H9 (cell line): ENCODE results near the gene ATPAF2. TPM values are rescaled to one million over a fixed set of nuclear protein-coding genes. Genes with fewer than 3 reads are reported as not detected.

Experiments
- DNase-seq: peaks from one replicate; pipeline ENCODE4 v3.0.0-alpha.2; 2017
- H2AFZ ChIP-seq: one replicate; pipeline ENCODE4 v1.6.1; 2013; ENCODE audit warnings: mild to moderate bottlenecking, low read length, control low read depth, moderate library complexity
- H2AK5ac ChIP-seq: 2 replicates; pipeline ENCODE4 v1.6.1; 2013; ENCODE audit warnings: low read length, control low read depth, mixed read lengths; ENCODE audit not compliant: insufficient read length
- H2BK120ac ChIP-seq: one replicate; pipeline ENCODE4 v1.6.1; 2013; ENCODE audit warnings: low read depth, mild to moderate bottlenecking, low read length, control low read depth, inconsistent platforms; ENCODE audit not compliant: poor library complexity, severe bottlenecking
- H2BK12ac ChIP-seq: 2 replicates; pipeline ENCODE4 v1.6.1; 2013; ENCODE audit warnings: low read length, control low read depth, mixed read lengths, low read depth; ENCODE audit not compliant: insufficient read length
- H2BK15ac ChIP-seq: 2 replicates; pipeline ENCODE4 v1.6.1; 2013; ENCODE audit warnings: low read depth, low read length, control low read depth
- H2BK20ac ChIP-seq: one replicate; pipeline ENCODE4 v1.6.1; 2013; ENCODE audit warnings: low read depth, mild to moderate bottlenecking, low read length, control low read depth, inconsistent platforms; ENCODE audit not compliant: poor library complexity, severe bottlenecking
- H2BK5ac ChIP-seq: 2 replicates; pipeline ENCODE4 v1.6.1; 2013; ENCODE audit warnings: low read length, control low read depth, mixed read lengths; ENCODE audit not compliant: insufficient read length
- H3K14ac ChIP-seq: 2 replicates; pipeline ENCODE4 v1.6.1; 2013; ENCODE audit warnings: low read length, control low read depth; ENCODE audit not compliant: insufficient read depth
- H3K18ac ChIP-seq: 2 replicates; pipeline ENCODE4 v1.6.1; 2013; ENCODE audit warnings: low read depth, mild to moderate bottlenecking, mixed read lengths, low read length, control low read depth; ENCODE audit not compliant: insufficient read length
- H3K23ac ChIP-seq: 2 replicates; pipeline ENCODE4 v1.6.1; 2013; ENCODE audit warnings: low read length, control low read depth, mixed read lengths, low read depth; ENCODE audit not compliant: insufficient read length
- H3K23me2 ChIP-seq: 2 replicates; pipeline ENCODE4 v1.6.1; 2013; ENCODE audit warnings: low read depth, mild to moderate bottlenecking, mixed read lengths, low read length, control low read depth; ENCODE audit not compliant: insufficient read length, poor library complexity, severe bottlenecking
- H3K27ac ChIP-seq: 2 replicates; pipeline ENCODE4 v1.5.1; 2013; ENCODE audit warnings: low read length, control low read depth, mixed read lengths, low read depth; ENCODE audit not compliant: insufficient read length
- H3K27me3 ChIP-seq: 2 replicates; pipeline ENCODE4 v1.6.1; 2013; ENCODE audit warnings: low read length, control low read depth, inconsistent platforms; ENCODE audit not compliant: insufficient read depth
- H3K4ac ChIP-seq: 2 replicates; pipeline ENCODE4 v1.6.1; 2013; ENCODE audit warnings: low read depth, mild to moderate bottlenecking, control low read depth, inconsistent platforms, low read length, moderate library complexity
- H3K4me1 ChIP-seq: 2 replicates; pipeline ENCODE4 v1.6.1; 2013; ENCODE audit warnings: low read length, control low read depth, inconsistent platforms; ENCODE audit not compliant: insufficient read depth
- H3K4me2 ChIP-seq: 2 replicates; pipeline ENCODE4 v1.6.1; 2013; ENCODE audit warnings: low read length, control low read depth, mixed read lengths; ENCODE audit not compliant: insufficient read length, insufficient read depth
- H3K56ac ChIP-seq: 2 replicates; pipeline ENCODE4 v1.6.1; 2013; ENCODE audit warnings: low read depth, mild to moderate bottlenecking, mixed read lengths, low read length, control low read depth; ENCODE audit not compliant: insufficient read length
- H3K79me1 ChIP-seq: 2 replicates; pipeline ENCODE4 v1.6.1; 2013; ENCODE audit warnings: low read depth, mild to moderate bottlenecking, moderate library complexity, low read length, control low read depth, inconsistent platforms; ENCODE audit not compliant: insufficient read depth, poor library complexity, severe bottlenecking
- H3K79me2 ChIP-seq: 2 replicates; pipeline ENCODE4 v1.6.1; 2013; ENCODE audit warnings: low read length, control low read depth, inconsistent platforms; ENCODE audit not compliant: insufficient read depth
- H3K9ac ChIP-seq: 2 replicates; pipeline ENCODE4 v1.6.1; 2013; ENCODE audit warnings: low read length, control low read depth, mixed read lengths; ENCODE audit not compliant: insufficient read length; ENCODE audit errors: extremely low read depth
- H3K9me3 ChIP-seq: one replicate; pipeline ENCODE4 v1.6.1; 2013; ENCODE audit warnings: low read depth, low read length, inconsistent platforms; ENCODE audit not compliant: control insufficient read depth
- H3T11ph ChIP-seq: one replicate; pipeline ENCODE4 v1.6.1; 2013; ENCODE audit warnings: mild to moderate bottlenecking, low read length, control low read depth, inconsistent platforms
- H4K20me1 ChIP-seq: one replicate; pipeline ENCODE4 v1.6.1; 2013; ENCODE audit not compliant: control insufficient read depth, insufficient read length, insufficient read depth
- H4K5ac ChIP-seq: 2 replicates; pipeline ENCODE4 v1.6.1; 2013; ENCODE audit warnings: low read depth, mild to moderate bottlenecking, mixed read lengths, low read length, control low read depth; ENCODE audit not compliant: insufficient read length
- H4K8ac ChIP-seq: replicated peaks from 2 replicates; pipeline ENCODE4 v1.6.1; 2013; ENCODE audit warnings: low read length, control low read depth, mixed read lengths, low read depth; ENCODE audit not compliant: insufficient read length
- H4K91ac ChIP-seq: 2 replicates; pipeline ENCODE4 v1.6.1; 2013; ENCODE audit warnings: low read depth, mild to moderate bottlenecking, moderate library complexity, mixed read lengths, low read length, control low read depth; ENCODE audit not compliant: insufficient read length
- H3K27ac Mint-ChIP-seq, 3 experiments: 2 replicates in 2 of 3; 3 replicates in 1 of 3; pipeline ENCODE4 v1.8.0; 2020 to 2021; ENCODE audit warnings: mixed read lengths in 3 of 3, mild to moderate bottlenecking in 1 of 3, moderate library complexity in 1 of 3
- H3K27me3 Mint-ChIP-seq: 2 replicates; pipeline ENCODE4 v1.8.0; 2021; ENCODE audit warnings: low read depth, mild to moderate bottlenecking, moderate library complexity, mixed read lengths
- H3K36me3 Mint-ChIP-seq, 3 experiments: 2 replicates in 2 of 3; 3 replicates in 1 of 3; pipeline ENCODE4 v1.8.0; 2020 to 2021; ENCODE audit warnings: low read depth in 3 of 3, mixed read lengths in 3 of 3; ENCODE audit not compliant: insufficient read depth in 1 of 3
- H3K4me1 Mint-ChIP-seq, 2 experiments: 2 replicates each; pipeline ENCODE4 v1.8.0; 2020; ENCODE audit warnings: mixed read lengths in 2 of 2
- H3K4me3 Mint-ChIP-seq, 2 experiments: 2 replicates in 1 of 2; 3 replicates in 1 of 2; pipeline ENCODE4 v1.8.0; 2020 to 2021; ENCODE audit warnings: mild to moderate bottlenecking in 2 of 2, mixed read lengths in 2 of 2, moderate library complexity in 1 of 2
- H3K9me3 Mint-ChIP-seq, 2 experiments: 2 replicates in 1 of 2; 3 replicates in 1 of 2; pipeline ENCODE4 v1.8.0; 2020; ENCODE audit warnings: mild to moderate bottlenecking in 2 of 2, mixed read lengths in 2 of 2, moderate library complexity in 1 of 2
- CTCF ChIP-seq: fragments of 200-600 bp; sonication (generic); conservative IDR thresholded peaks from 3 replicates; pipeline ENCODE4 v1.8.0; 2021; ENCODE audit warnings: antibody characterized with exemption, mild to moderate bottlenecking
- WGBS: extraction: QIAGEN DNeasy Blood & Tissue Kit; methylation state at CpG from one replicate; pipeline ENCODE4 v1.1.7; 2013; ENCODE audit warnings: missing lambda C conversion rate, low lambda C conversion rate, mixed read lengths; ENCODE audit not compliant: insufficient read length; ENCODE audit errors: extremely low coverage; 5-methylcytosine and 5-hydroxymethylcytosine counted together
- total RNA-seq: library from RNA; stranded (reverse); gene quantifications from 2 replicates; pipeline ENCODE4 v1.2.1, GENCODE V29; 2021

ATPAF2 gene
- total RNA-seq, 1 experiment from 2014 or later: 21.4 TPM

- Mint-ChIP-seq H3K4me1 (peaks cover 9 to 15% of the 10 kb centered on the region in 2 experiments), H3K9me3 (no peaks in the 10 kb centered on the region), H3K27me3 (peaks cover 2% of the 10 kb centered on the region), H3K27ac (no peak overlapping the region), H3K4me3 (no peak overlapping the region; a peak in 1 of 5 replicates), H3K36me3 (peaks cover 0 to 2% (median 0%) of the 10 kb centered on the region in 3 experiments; a peak in 1 of 7 replicates)
- no peak overlapping the region for H2BK5ac ChIP-seq
- H2BK15ac ChIP-seq: no peak overlapping the region
- no peak overlapping the region for H3T11ph ChIP-seq
- no peaks in the 10 kb centered on the region for H3K79me2 ChIP-seq
- no peak overlapping the region for H3K14ac ChIP-seq
- no peaks in the 10 kb centered on the region for H3K4me1 ChIP-seq
- no peak overlapping the region for H2AFZ ChIP-seq
- TF ChIP-seq CTCF: no peak
- no peak overlapping the region for H2AK5ac ChIP-seq
- H2BK120ac ChIP-seq: no peak overlapping the region
- H3K9ac ChIP-seq: no peak overlapping the region
- no peaks in the 10 kb centered on the region for H4K20me1 ChIP-seq
- no peak overlapping the region for H3K4me2 ChIP-seq
- no peak for DNase-seq
- no peak overlapping the region for H2BK12ac ChIP-seq
- H4K8ac ChIP-seq: no peak overlapping the region
- H3K23ac ChIP-seq: no peak overlapping the region
- no peak overlapping the region for H2BK20ac ChIP-seq
- no peak overlapping the region for H3K4ac ChIP-seq
- H3K23me2 ChIP-seq: peaks cover 7% of the 10 kb centered on the region
- no peaks in the 10 kb centered on the region for H3K9me3 ChIP-seq
- H3K18ac ChIP-seq: no peak overlapping the region
- no peak overlapping the region for H3K27ac ChIP-seq
- H3K56ac ChIP-seq: no peak overlapping the region
- no peak overlapping the region for H4K5ac ChIP-seq
- no CpG with 5 or more reads among the region's 4 CpGs for WGBS
- H4K91ac ChIP-seq: no peak overlapping the region
- no peaks in the 10 kb centered on the region for H3K27me3 ChIP-seq
- no peaks in the 10 kb centered on the region for H3K79me1 ChIP-seq
These were observed 45.3 kb upstream of the ATPAF2 start for GRCh38 chr17:18084256-18084655.
